HEK293 (cell line): ENCODE measurements around the gene DNAJB1.

Experiments used
- CTCF ChIA-PET: fragments of 350-600 bp; formaldehyde crosslinking; extraction: SDS; loops from one replicate; lab custom pipeline; 2021; ENCODE audit warnings: antibody characterized with exemption; lab: Yijun Ruan, JAX
- POLR2A ChIA-PET: fragments of 300-600 bp; formaldehyde crosslinking; extraction: SDS; loops from one replicate; lab custom pipeline; 2020; ENCODE audit warnings: antibody characterized with exemption, inconsistent platforms; lab: Yijun Ruan, JAX
- H3K27ac ChIP-seq: fragments of 200-500 bp; sonication (Bioruptor generic); 2 replicates; pipeline ENCODE4 v1.5.1; 2014; ENCODE audit warnings: low read depth, low read length, control low read depth, inconsistent platforms; ENCODE audit errors: extremely low read depth
- H3K36me3 ChIP-seq, 2 experiments: fragments of 200-500 bp in 1 of 2; sonication (Bioruptor generic) in 1 of 2; 1 replicate in 1 of 2; 2 replicates in 1 of 2; pipeline ENCODE4 v1.5.1; 2014 to 2017; ENCODE audit warnings: inconsistent platforms in 2 of 2, low read length in 2 of 2; ENCODE audit not compliant: control insufficient read depth in 2 of 2, insufficient read depth in 1 of 2
- H3K4me1 ChIP-seq: fragments of 200-500 bp; sonication (Bioruptor generic); 2 replicates; pipeline ENCODE4 v1.5.1; 2014; ENCODE audit warnings: mild to moderate bottlenecking, low read length, inconsistent platforms; ENCODE audit not compliant: control insufficient read depth, insufficient read depth
- H3K4me3 ChIP-seq: 2 replicates; pipeline ENCODE4 v1.5.1; 2011; ENCODE audit warnings: low read depth, mild to moderate bottlenecking, control low read depth, low read length, moderate library complexity
- H3K9me3 ChIP-seq: fragments of 200-500 bp; sonication (Bioruptor generic); 2 replicates; pipeline ENCODE4 v1.5.1; 2014; ENCODE audit warnings: low read depth, low read length, inconsistent platforms; ENCODE audit not compliant: control insufficient read depth, insufficient read depth
- BCL11A ChIP-seq: fragments of 450-650 bp; formaldehyde crosslinking; IDR thresholded peaks from 2 replicates; pipeline ENCODE4 v1.5.1; 2016; ENCODE audit warnings: low read depth, missing biosample characterization, missing genetic modification characterization
- GLI4 ChIP-seq: fragments of 450-650 bp; formaldehyde crosslinking; IDR thresholded peaks from 2 replicates; pipeline ENCODE4 v1.5.1; 2016; ENCODE audit warnings: missing biosample characterization, missing genetic modification characterization
- GLIS1 ChIP-seq: fragments of 450-650 bp; formaldehyde crosslinking; IDR thresholded peaks from 2 replicates; pipeline ENCODE4 v1.5.1; 2016; ENCODE audit warnings: missing biosample characterization, missing genetic modification characterization
- KLF10 ChIP-seq: fragments of 450-650 bp; IDR thresholded peaks from 2 replicates; pipeline ENCODE4 v1.5.1; 2018; ENCODE audit warnings: missing biosample characterization, mild to moderate bottlenecking, missing genetic modification characterization
- PRDM1 ChIP-seq: fragments of 450-650 bp; formaldehyde crosslinking; IDR thresholded peaks from 2 replicates; pipeline ENCODE4; 2016; ENCODE audit warnings: missing biosample characterization, missing genetic modification characterization
- REST ChIP-seq: fragments of 450-650 bp; formaldehyde crosslinking; IDR thresholded peaks from 2 replicates; pipeline ENCODE4 v1.5.1; 2016; ENCODE audit warnings: missing biosample characterization, missing genetic modification characterization
- SCRT2 ChIP-seq: fragments of 450-650 bp; formaldehyde crosslinking; IDR thresholded peaks from 2 replicates; pipeline ENCODE4 v1.5.1; 2016; ENCODE audit warnings: missing biosample characterization, missing genetic modification characterization
- SP3 ChIP-seq: fragments of 450-650 bp; formaldehyde crosslinking; IDR thresholded peaks from 2 replicates; pipeline ENCODE4 v1.5.1; 2016; ENCODE audit warnings: missing biosample characterization, missing genetic modification characterization
- TCF7L2 ChIP-seq: IDR thresholded peaks from 2 replicates; pipeline ENCODE4 v1.6.1; 2011; ENCODE audit warnings: low read depth, mild to moderate bottlenecking, inconsistent platforms, low read length, moderate library complexity, borderline replicate concordance
- ZBTB17 ChIP-seq: fragments of 450-650 bp; formaldehyde crosslinking; IDR thresholded peaks from 2 replicates; pipeline ENCODE4 v1.5.1; 2016; ENCODE audit warnings: missing biosample characterization, missing genetic modification characterization
- ZBTB20 ChIP-seq: fragments of 450-650 bp; formaldehyde crosslinking; IDR thresholded peaks from 2 replicates; pipeline ENCODE4 v1.5.1; 2016; ENCODE audit warnings: missing biosample characterization, missing genetic modification characterization
- ZBTB44 ChIP-seq: fragments of 450-650 bp; IDR thresholded peaks from 2 replicates; pipeline ENCODE4 v1.5.1; 2018; ENCODE audit warnings: missing biosample characterization, mild to moderate bottlenecking, missing genetic modification characterization
- ZFHX2 ChIP-seq: fragments of 450-650 bp; formaldehyde crosslinking; conservative IDR thresholded peaks from 2 replicates; pipeline ENCODE4 v1.5.1; 2016; ENCODE audit warnings: missing biosample characterization, missing genetic modification characterization
- ZIC2 ChIP-seq: fragments of 450-650 bp; formaldehyde crosslinking; IDR thresholded peaks from 2 replicates; pipeline ENCODE4 v1.5.1; 2016; ENCODE audit warnings: missing biosample characterization, missing genetic modification characterization
- ZNF132 ChIP-seq: fragments of 450-650 bp; formaldehyde crosslinking; IDR thresholded peaks from 2 replicates; pipeline ENCODE4 v1.5.1; 2017; ENCODE audit warnings: missing biosample characterization, missing genetic modification characterization, borderline replicate concordance
- ZNF146 ChIP-seq: fragments of 450-650 bp; formaldehyde crosslinking; IDR thresholded peaks from 2 replicates; pipeline ENCODE4 v1.5.1; 2016; ENCODE audit warnings: missing biosample characterization, missing genetic modification characterization
- ZNF148 ChIP-seq: fragments of 450-650 bp; formaldehyde crosslinking; IDR thresholded peaks from 2 replicates; pipeline ENCODE4 v1.5.0; 2017; ENCODE audit warnings: missing biosample characterization, missing genetic modification characterization, borderline replicate concordance
- ZNF19 ChIP-seq: fragments of 450-650 bp; formaldehyde crosslinking; IDR thresholded peaks from 2 replicates; pipeline ENCODE4; 2016; ENCODE audit warnings: missing biosample characterization, missing genetic modification characterization, low read depth
- ZNF335 ChIP-seq: fragments of 450-650 bp; formaldehyde crosslinking; conservative IDR thresholded peaks from 2 replicates; pipeline ENCODE4 v1.5.1; 2016; ENCODE audit warnings: missing biosample characterization, missing genetic modification characterization
- ZNF350 ChIP-seq: fragments of 450-650 bp; formaldehyde crosslinking; IDR thresholded peaks from 2 replicates; pipeline ENCODE4 v1.5.0; 2017; ENCODE audit warnings: missing biosample characterization, mild to moderate bottlenecking, missing genetic modification characterization
- ZNF416 ChIP-seq: fragments of 450-650 bp; formaldehyde crosslinking; IDR thresholded peaks from 2 replicates; pipeline ENCODE4 v1.5.1; 2016; ENCODE audit warnings: missing biosample characterization, missing genetic modification characterization
- ZNF549 ChIP-seq: fragments of 450-650 bp; IDR thresholded peaks from 2 replicates; pipeline ENCODE4 v1.5.1; 2018; ENCODE audit warnings: missing biosample characterization, missing genetic modification characterization, mild to moderate bottlenecking, inconsistent platforms, moderate library complexity
- ZNF571 ChIP-seq: fragments of 450-650 bp; formaldehyde crosslinking; IDR thresholded peaks from 2 replicates; pipeline ENCODE4 v1.5.0; 2017; ENCODE audit warnings: missing biosample characterization, missing genetic modification characterization
- ZNF600 ChIP-seq: fragments of 450-650 bp; formaldehyde crosslinking; IDR thresholded peaks from 2 replicates; pipeline ENCODE4 v1.5.1; 2016; ENCODE audit warnings: missing biosample characterization, missing genetic modification characterization
- ZNF768 ChIP-seq: fragments of 450-650 bp; formaldehyde crosslinking; IDR thresholded peaks from 2 replicates; pipeline ENCODE4 v1.5.1; 2018; ENCODE audit warnings: missing biosample characterization, mild to moderate bottlenecking, missing genetic modification characterization
- ZSCAN4 ChIP-seq: fragments of 450-650 bp; formaldehyde crosslinking; IDR thresholded peaks from 2 replicates; pipeline ENCODE4 v1.5.1; 2017; ENCODE audit warnings: missing biosample characterization, missing genetic modification characterization

The DNAJB1 gene

GRCh38 chr19:14502334-14503092 lies 15.7 kb downstream of the DNAJB1 start (continued):
- TF ChIP-seq PRDM1 (tag by site-specific recombination): 0 out of 2 replicates have a peak, but pooled peaks have one; percentile 12
- no peak for TF ChIP-seq ZBTB44
- 0 out of 2 replicates have a peak, but pooled peaks have one; percentile 16 for TF ChIP-seq ZBTB17 (tag by site-specific recombination)
- TF ChIP-seq ZFHX2 (tag by site-specific recombination): no peak
- TF ChIP-seq ZNF148 (tag by site-specific recombination): no peak
- TF ChIP-seq ZNF416 (tag by site-specific recombination): no peak
- TF ChIP-seq GLIS1 (tag by site-specific recombination): peak; percentile 62
- 0 out of 2 replicates have a peak, but pooled peaks have one; percentile 43 for TF ChIP-seq ZNF768 (tag by site-specific recombination)
- no peak for TF ChIP-seq ZNF132 (tag by site-specific recombination)
- no peak for TF ChIP-seq ZNF146 (tag by site-specific recombination)
- TF ChIP-seq ZSCAN4: no peak
- no peak for TF ChIP-seq SP3 (tag by site-specific recombination)
- no peak for TF ChIP-seq ZIC2 (tag by site-specific recombination)
- no peak for TF ChIP-seq ZNF571
- TF ChIP-seq TCF7L2: no peak
- no peak for TF ChIP-seq GLI4
- peak; percentile 87 for TF ChIP-seq ZNF335
- no peak for TF ChIP-seq ZNF350 (tag by site-specific recombination)
- TF ChIP-seq KLF10 (tag by site-specific recombination): no peak
- TF ChIP-seq BCL11A: no peak

GRCh38 chr19:14497228-14497921 lies 20.8 kb downstream of the DNAJB1 start:
- no peak overlapping the region for H3K4me3 ChIP-seq
- H3K4me1 ChIP-seq: no peaks in the 10 kb centered on the region
- no peaks in the 10 kb centered on the region for H3K9me3 ChIP-seq
- CTCF ChIA-PET: interaction anchor here (0.6 to 3.2 kb wide), 4 partner anchors 9 to 41 kb away, joined by 3 to 23 read pairs (median 4); no protein-coding TSS in a partner anchor
- TF ChIP-seq ZNF19 (no peak), SCRT2 (tag by site-specific recombination) (peak; percentile 36; the same call in 1 of the 2 replicates), ZNF600 (tag by site-specific recombination) (peak; percentile 27; the same call in 1 of the 2 replicates), ZNF549 (tag by site-specific recombination) (no peak), ZBTB20 (tag by site-specific recombination) (peak; percentile 85), REST (tag by site-specific recombination) (peak; percentile 73)
- TF ChIP-seq, all 188 proteins: peak for 4
- POLR2A ChIA-PET: interaction anchor here (1.0 to 3.3 kb wide), 4 partner anchors 8 to 20 kb away, joined by 3 to 45 read pairs (median 7); partner anchors contain the start of gene DNAJB1
- Histone ChIP-seq H3K36me3 (peaks cover 2 to 9% of the 10 kb centered on the region in 2 experiments; a peak in 2 of 3 replicates), H3K27ac (no peak overlapping the region)
